Sigmoid colon (tissue), 4 donors: Measurements from ENCODE around the gene ELMOD3.

ENCODE experiments used
- CTCF ChIP-seq, 4 experiments: fragments of 450-650 bp in 3 of 4; fragments of 200-600 bp in 1 of 4; IDR thresholded peaks; one replicate each; pipeline ENCODE4 v1.5.1; 2016 to 2019; ENCODE audit warnings: antibody characterized with exemption in 4 of 4, mild to moderate bottlenecking in 3 of 4, moderate library complexity in 2 of 4
- POLR2AphosphoS5 ChIP-seq, 4 donors: sonication (generic); formaldehyde crosslinking; IDR thresholded peaks; one replicate each; pipeline ENCODE4 v1.6.1; 2017; ENCODE audit warnings: antibody characterized with exemption in 4 of 4

- TF ChIP-seq CTCF (IDR thresholded peaks at IDR 0.05) (no peak), POLR2AphosphoS5 (IDR thresholded peaks at IDR 0.05) (no peak)
These were observed 84.5 kb downstream of the ELMOD3 start for GRCh38 chr2:85439025-85439472.
